RPMI7951 (cell line): ENCODE data around the gene MEA1. TPM values are rescaled to one million over a fixed set of nuclear protein-coding genes. Genes with fewer than 3 reads are reported as not detected.
A peak's percentile ranks its signal among the peaks of the same experiment; 100 is the strongest.
"Not testable (repeated sequence)": the region's sequence is repeated elsewhere in the genome, so short reads cannot be mapped to it uniquely, and the experiment has no call there.

Source experiments
- DNase-seq: peaks from one replicate; pipeline ENCODE4 v3.0.0-alpha.2; 2012; ENCODE audit warnings: low read depth
- total RNA-seq: library from RNA; depleted of rRNA; stranded (reverse); fragments of >200 nt; shearing (Covaris generic); gene quantifications from 2 replicates; pipeline ENCODE4 v1.2.3, GENCODE V29; 2014; rRNA removed

MEA1 gene
- 131 and 184 TPM in 2 replicates for total RNA-seq

DNA sequence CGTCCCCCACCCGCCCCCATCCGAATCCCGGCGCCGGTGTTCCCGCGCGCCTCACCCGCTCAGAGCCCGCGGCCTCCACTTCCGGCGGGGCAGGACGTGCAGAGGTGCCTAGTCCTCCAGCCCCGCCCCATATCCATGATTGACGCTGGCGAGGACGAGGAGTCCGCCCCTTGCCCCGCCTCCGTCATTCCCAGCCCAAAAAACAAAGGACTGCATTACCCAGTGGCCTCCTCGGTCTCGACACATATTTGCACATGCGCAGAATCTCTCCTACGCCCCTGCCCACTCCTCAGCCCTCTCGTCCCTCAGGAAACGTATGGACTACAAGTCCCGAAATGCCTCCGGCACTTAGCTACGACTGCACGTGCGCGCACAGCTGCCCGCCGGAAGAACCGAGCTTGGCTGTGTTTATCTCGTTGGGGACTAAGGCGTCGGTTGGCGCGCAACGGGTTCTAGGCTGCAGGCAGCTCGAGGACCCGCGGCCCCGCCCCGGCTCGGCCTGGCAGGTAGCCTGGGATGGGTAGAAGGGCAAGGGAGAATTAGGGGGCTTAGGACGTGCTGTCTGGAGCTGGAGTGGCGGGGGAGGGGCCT is at the start of gene MEA1, which contains the start of gene KLHDC3:
TSS of gene MEA1 (minus strand) at position 104 of the 591 bp plus-strand sequence. CDS start 133 bp downstream, outside the sequence.
TSS of gene KLHDC3 (plus strand) at position 407 of the 591 bp plus-strand sequence. CDS start 2,944 bp downstream, outside the sequence.
- peak; percentile 100 for DNase-seq

GRCh38 chr6:43062818-43063217 is 49.1 kb upstream of the MEA1 start:
- no peak for DNase-seq

- DNase-seq, result peak; percentile 26
Observed at GRCh38 chr6:43061861-43062260, 48.1 kb upstream of the MEA1 start.

DNA sequence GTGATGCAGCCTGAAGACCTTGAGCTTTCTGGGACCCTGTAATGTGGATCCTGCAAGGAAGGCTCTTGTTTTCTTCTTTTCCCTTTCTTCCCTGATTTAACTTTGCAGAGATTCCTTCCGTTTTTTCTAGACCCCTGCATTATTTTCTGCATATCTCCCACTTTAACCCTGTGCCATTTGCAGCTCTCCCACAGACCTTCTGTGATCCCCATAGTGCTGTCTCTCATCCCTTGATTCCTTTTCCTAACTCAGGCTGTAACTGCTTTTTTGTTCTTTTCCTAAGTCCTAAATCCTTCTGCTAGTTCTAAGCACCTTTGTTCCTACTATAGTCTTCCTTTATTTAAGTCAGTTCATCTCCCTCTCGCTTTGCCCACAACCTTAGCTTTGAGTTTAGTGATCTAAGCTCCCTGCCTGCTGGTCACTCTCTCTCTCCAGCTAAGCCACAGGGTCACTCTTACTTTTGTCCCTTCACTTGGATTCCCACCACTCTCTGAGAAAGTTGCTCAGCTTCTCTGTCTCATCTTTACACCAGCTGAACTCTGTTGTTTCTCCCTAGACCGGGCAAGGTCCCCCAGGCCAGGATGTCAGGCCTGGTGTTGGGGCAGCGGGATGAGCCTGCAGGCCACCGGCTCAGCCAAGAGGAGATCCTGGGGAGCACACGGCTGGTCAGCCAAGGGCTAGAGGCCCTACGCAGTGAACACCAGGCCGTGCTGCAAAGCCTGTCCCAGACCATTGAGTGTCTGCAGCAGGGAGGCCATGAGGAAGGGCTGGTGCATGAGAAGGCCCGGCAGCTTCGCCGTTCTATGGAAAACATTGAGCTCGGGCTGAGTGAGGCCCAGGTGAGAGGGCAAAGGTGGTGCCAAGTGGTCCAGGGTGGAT is 47.2 kb upstream of the MEA1 start:
- DNase-seq, result no peak

DNA sequence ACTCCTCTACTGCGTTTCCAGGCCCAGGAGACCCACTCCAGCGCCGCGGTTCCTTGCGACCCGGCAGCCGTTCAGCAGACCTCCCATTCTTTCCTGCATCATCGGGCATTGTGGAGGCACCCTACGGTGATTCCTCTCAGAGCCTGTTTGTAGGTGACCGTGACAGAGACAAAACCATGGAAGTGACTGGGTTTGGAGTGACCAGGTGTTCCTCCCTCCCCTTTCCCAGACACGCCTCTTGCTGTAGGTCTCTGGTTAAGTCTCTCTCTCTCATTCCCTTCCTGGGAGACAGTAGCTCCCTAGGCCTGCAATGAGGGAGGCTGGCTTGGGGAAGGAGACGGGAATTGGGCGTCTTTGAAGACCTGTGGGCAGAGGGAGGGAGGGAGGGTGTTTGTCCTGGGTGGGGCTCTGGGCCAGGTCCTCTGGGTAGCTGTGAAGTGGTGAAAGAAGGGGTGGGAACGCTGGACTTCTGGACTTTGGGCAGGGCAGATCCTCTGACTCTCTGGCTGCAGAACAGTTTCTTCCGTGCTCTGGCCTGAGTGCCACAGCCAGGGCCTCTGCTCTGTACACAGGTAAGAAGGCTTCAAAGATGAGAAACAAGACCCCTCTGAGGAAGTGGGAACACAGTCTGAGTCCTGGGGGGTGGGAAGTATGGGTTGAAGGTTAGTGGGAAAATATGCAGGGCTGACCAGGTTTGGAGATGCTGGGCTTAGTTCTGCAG is 46.4 kb upstream of the MEA1 start:
- no peak for DNase-seq

- DNase-seq, result peak; percentile 99
Observed at GRCh38 chr6:43059168-43060033, 45.7 kb upstream of the MEA1 start, which contains the start of the genes KLC4 and MRPL2. TSS of gene KLC4 (plus strand) at chr6:43059631. CDS start at chr6:43061336, 1,705 bp downstream. TSS of gene MRPL2 (minus strand) at chr6:43059434. CDS start at chr6:43059381, 53 bp downstream.

DNA sequence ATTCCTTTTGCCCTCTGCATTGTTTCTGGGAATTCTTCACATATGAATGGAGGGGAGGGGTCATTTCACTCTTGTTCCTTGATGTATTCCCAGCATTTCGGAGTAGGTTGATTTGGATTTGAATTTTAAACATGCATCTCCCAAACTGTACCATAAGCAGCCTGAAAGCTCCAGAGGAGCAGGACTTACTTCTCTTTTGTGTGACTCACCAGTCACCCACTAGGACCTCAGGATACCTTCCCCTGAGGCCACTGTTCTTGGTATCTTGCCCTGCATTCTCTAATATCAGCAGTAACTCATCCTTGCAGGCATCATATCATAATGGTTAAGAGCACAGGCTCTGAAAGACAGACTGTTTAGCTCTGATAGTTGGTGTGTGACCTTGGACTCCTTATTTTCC is 44.8 kb upstream of the MEA1 start:
- DNase-seq, result no peak

GRCh38 chr6:43055966-43056365 is 42.2 kb upstream of the MEA1 start:
- no peak for DNase-seq

DNA sequence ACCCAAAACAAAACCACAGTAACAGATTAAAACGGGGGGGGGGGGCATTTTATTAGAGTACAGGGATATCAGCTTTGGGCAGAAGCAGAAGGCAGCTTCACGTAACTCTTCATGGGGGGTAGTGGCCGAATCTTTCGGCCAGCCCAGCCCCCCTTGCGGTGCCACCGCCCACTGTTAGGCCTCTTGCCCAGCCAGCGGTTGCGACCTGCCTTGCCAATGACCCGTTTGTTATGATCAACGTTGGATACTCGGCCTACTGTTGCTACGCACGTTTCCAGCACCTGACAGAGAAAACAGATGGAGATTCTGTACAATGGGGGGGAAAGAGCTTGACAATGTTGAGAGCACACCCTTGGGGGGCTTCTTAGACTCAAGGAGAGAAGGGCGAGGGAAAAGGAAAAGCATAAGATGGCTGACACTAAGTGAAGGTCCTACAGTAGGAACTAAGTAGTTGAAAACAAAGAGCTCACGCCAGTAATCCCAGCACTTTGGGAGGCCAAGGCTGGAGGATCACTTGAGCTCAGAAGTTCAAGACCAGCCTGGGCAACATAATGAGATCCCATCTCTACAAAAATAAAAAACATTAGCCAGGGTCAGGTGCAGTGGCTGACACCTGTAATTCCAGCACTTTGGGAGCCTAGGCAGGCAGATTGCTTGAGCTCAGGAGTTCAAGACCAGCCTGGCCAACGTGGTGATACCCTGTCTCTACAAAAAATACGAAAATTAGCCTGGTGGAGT is 40.6 kb upstream of the MEA1 start:
- DNase-seq, result peak; percentile 45

DNA sequence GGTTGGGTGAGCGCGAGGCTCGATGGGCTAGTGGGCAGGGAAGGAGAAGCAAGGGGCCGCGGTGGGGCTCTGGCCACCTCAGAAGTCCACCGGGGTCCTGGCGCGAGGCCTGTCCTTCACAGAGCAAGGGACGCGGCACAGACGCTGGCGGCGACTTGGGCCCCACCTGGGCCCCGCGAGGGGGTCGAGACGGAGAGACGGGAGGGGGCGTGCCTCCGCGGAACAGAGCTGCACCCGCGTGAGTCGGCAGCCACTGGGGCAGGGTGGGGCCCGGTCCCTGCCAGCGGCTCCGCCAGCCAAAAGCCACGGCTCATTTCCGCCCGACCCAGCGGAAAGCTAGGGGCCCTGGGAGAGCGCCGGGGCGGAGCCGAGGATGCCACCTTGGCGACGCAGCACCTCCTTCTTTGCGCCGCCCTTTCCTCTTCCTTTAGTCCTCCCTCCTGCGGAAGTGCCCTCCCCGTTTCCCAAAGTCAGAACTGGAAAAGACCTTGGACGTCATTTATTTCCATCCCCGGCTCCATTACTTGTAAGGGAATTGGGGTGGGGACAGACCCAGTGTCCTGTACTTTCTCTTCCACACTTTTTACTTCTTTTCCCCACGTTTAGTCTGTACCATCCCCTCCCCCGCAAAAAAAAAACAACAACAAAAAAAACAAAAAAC is 39.9 kb upstream of the MEA1 start, which contains the start of gene CUL7:
TSS of gene CUL7 (minus strand) at position 307 of the 661 bp plus-strand sequence. CDS start 1,063 bp downstream, outside the sequence.
- DNase-seq, result peak; percentile 97

- DNase-seq, result no peak
Observed at GRCh38 chr6:43052842-43053544, 39.2 kb upstream of the MEA1 start.

GRCh38 chr6:43052225-43052841 is 38.6 kb upstream of the MEA1 start:
- DNase-seq, result no peak

- no peak for DNase-seq
Observed at GRCh38 chr6:43050981-43051380, 37.2 kb upstream of the MEA1 start.

- no peak for DNase-seq
Observed at GRCh38 chr6:43047998-43048397, 34.3 kb upstream of the MEA1 start.

DNA sequence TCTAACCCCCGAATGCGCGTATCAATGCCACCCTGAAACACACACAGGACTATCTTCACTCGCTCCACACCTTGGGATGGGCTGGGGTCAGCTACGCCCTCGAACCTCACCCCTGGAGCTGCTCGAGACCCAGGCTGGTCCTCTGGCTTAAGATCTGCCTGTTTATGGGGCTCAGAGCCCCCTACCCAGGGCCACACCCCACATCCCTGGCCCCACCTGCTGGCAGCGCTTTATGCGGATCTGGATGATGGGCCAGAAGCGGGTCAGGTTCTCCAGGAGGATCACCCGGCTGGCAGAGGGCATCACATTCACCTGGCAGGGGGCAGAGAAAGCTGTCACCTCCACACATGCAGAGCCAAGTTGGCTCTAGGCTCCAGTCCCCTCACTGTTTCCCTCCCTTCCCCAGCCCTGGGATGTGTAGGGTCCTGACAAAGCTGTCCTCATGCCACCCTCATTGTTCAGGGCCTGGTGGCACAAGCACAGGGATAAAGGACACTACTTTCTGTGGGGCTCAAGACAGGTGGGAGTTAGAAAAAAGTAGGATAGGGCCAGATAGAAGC is 31.7 kb upstream of the MEA1 start:
- DNase-seq, result no peak

- DNase-seq, result no peak
Observed at GRCh38 chr6:43043310-43043709, 29.6 kb upstream of the MEA1 start.

DNA sequence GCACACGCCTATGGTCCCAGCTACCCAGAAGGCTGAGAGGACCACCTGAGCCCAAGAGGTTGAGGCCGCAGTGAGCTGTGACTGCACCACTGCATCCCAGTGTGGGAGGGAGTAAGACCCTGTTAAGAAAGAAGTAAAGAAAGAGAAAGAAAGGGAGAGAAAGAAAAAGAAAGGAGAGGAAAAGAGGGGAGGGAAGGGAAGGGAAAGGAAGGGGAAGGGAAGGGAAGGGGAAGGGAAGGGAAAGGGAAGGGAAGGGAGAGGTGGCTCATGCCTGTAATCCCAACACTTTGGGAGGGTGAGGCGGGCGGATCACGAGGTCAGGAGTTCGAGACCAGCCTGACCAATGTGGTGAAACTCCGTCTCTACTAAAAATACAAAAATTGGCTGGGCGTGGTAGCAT is 27.7 kb upstream of the MEA1 start:
- not testable (repeated sequence) for DNase-seq

- no peak for DNase-seq
Observed at GRCh38 chr6:43040542-43041257, 27.0 kb upstream of the MEA1 start.
